GM12864 (cell line): ENCODE data around the gene DHX38.

Experiments used
- DNase-seq: peaks from one replicate; pipeline ENCODE4 v3.0.0-alpha.2; 2011; ENCODE audit warnings: low read depth
- H3K4me3 ChIP-seq: 2 replicates; pipeline ENCODE4 v1.5.1; 2011; ENCODE audit warnings: mild to moderate bottlenecking, low read depth, low read length, control low read depth
- TF ChIP-seq, protein P1 (sequence below): IDR thresholded peaks from 2 replicates; pipeline ENCODE4 v1.5.1; 2011; ENCODE audit warnings: low read depth, mild to moderate bottlenecking, moderate library complexity, low read length, control low read depth, inconsistent platforms; ENCODE audit errors: missing control alignments

Gene DHX38

DNA sequence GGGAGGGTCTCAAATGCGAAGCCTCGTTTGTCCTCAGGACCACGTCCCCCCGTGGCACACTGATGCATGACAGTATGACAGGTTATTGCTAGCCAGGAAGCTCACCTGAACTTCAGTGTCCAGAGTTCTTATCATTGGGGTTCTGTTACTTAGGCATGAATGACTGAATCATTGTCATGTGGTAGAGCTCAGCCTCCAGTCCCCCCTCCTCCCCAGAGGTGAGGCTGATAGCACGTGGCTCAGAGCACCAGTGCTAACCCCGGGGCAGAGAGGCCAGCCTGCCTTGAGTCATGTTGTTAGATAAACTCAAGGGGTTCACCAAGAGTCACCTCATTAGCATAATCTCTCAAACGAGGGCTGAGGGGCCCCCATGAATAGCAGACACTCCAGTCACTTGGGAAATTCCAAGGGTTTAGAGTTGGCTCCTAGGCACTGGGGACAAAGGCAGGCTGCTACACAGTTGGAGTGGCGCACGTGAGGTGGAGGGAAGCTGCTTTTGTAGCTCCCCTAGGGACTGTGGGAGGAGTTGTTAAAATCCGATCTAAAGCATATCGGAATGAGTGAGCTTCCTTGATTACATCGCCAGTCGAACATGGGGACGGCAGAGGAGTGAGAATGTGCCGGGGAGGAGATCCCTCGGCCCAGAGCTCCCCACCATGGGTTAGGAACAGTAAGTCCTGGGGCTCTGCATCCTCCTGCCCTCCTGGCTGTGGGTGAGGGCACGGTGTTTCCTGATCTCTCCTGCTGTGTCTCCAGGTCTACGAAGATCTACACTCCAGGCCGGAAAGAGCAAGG lies 18.2 kb downstream of the DHX38 start:
- no peak overlapping the region for H3K4me3 ChIP-seq
- no peak for DNase-seq
- TF ChIP-seq, protein P1, sequence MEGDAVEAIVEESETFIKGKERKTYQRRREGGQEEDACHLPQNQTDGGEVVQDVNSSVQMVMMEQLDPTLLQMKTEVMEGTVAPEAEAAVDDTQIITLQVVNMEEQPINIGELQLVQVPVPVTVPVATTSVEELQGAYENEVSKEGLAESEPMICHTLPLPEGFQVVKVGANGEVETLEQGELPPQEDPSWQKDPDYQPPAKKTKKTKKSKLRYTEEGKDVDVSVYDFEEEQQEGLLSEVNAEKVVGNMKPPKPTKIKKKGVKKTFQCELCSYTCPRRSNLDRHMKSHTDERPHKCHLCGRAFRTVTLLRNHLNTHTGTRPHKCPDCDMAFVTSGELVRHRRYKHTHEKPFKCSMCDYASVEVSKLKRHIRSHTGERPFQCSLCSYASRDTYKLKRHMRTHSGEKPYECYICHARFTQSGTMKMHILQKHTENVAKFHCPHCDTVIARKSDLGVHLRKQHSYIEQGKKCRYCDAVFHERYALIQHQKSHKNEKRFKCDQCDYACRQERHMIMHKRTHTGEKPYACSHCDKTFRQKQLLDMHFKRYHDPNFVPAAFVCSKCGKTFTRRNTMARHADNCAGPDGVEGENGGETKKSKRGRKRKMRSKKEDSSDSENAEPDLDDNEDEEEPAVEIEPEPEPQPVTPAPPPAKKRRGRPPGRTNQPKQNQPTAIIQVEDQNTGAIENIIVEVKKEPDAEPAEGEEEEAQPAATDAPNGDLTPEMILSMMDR, result no peak

DNA sequence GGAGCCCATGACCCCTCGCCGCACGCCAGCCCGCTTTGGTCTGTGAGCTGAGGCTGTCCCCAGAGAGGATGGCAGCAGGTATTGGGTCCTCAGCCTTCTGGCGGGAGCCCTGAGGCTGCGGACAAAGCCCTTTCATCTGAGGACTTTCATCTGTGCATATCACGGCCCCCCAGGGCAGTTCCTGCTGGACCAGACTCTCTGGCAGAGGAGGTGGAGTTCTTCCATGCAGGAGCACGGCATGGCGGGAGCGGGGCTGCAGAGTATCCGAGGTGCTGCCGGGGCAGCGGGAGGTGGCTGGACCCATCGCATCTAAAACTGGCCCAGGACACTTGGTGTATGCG lies 18.8 kb downstream of the DHX38 start:
- H3K4me3 ChIP-seq, result no peak overlapping the region
- DNase-seq, result no peak
- TF ChIP-seq, protein P1, result no peak

DNA sequence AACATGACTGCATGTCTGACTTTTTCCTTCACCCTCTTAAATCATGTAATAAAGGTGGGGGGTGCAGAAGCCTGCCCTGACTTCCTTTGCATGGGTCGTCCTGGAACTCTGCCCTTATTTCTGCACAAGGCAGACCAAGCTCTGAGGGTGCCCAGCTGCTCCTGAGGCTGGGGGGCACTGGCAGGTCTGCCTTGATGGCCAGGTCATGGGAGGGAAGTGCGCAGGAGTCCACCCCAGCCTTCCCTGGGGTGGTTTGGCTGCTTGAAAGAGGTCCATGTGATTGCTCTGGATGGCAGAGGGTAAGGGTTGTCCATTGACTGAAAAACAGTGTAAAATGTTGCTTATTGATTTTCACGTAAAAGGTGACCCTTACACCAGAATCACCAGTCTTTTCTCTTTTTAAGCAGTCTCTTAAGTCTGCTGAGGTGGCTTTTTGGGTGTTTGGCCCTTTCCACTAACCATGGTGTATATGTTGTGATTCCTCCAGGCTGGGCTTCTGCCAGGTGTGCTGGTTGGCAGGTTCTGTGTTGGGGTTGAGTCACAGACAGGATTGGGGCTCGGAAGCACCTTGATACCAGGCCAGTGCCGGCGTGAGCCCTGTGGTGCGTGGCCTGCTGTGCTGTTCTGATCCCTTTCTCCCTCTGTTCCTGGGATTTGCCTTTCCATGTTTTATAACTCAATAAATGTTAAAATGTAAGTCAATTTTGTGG lies 19.4 kb downstream of the DHX38 start:
- TF ChIP-seq, protein P1, result no peak
- no peak for DNase-seq

DNA sequence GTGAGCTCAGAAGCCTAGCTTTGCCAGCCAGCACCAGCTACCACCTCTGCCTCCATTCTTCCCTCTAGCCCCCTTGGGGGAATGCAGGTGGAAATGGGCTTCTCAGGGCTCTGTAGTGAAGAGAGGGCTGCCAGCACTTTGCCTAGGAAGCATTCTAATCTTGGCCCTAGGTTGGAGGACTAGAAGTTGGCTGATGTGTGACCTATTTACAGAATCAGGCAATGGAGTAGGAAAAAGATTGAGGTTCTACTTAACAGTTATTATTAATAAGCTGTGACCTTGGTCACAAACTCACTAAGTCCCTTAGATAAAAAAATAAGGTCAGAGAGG lies 19.9 kb downstream of the DHX38 start:
- no peak overlapping the region for H3K4me3 ChIP-seq
- DNase-seq, result no peak
- TF ChIP-seq, protein P1, result no peak

More for the DNA sequence above, 19.4 kb downstream of the DHX38 start:
- no peak overlapping the region for H3K4me3 ChIP-seq

DNA sequence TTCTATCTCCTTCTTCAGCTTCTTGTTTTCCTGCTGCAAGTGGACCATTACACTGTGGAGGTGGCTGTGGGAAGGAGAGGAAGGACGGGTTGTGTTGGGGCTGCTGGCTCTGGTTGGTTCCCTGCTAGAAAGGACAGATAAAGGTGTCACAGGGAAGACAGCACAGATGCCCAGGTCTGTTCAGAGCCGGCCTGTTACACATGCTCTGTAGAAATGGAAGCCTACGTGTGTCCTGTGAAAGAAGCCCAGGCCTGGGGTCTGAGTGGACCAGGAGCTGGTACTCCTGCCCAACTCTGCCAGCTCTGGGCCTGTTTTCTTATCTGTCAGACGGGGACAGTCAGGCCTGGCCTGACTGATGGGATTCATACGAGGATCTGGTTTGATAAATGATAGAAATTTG lies 26.4 kb downstream of the DHX38 start:
- no peak for DNase-seq
- H3K4me3 ChIP-seq, result no peak overlapping the region
- TF ChIP-seq, protein P1, result no peak

DNA sequence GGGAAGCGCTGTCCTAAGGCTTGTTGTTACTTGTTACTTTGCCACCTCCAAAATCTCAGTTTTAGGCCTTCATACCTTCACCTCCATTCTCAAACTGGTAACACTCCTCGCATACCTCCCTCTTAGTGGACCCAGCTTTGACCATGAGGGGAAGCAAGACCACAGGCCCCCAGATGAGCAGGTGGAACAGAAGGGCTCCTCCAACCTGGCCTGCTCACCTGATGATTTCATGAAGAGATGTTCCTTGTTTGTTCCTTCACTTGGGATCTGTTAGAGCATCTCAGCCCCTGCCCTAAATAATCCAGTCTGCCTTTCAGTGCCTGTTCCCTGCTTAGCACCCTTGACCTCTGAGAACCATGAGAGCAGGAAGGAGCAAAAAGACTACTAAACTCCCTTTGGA lies 28.7 kb downstream of the DHX38 start:
- TF ChIP-seq, protein P1, result no peak
- no peak for DNase-seq
- no peak overlapping the region for H3K4me3 ChIP-seq
